IPS DF 6.9 (cell line): Measurements from ENCODE around the gene WDR81.
"Not testable (repeated sequence)": the region's sequence is repeated elsewhere in the genome, so short reads cannot be mapped to it uniquely, and the experiment has no call there.

Experiments
- DNase-seq: peaks from one replicate; pipeline ENCODE4 v3.0.0-alpha.2; 2013; ENCODE audit warnings: low read depth, low spot score
- H3K27ac ChIP-seq: one replicate; pipeline ENCODE4 v1.5.1; 2013; ENCODE audit warnings: low read length, control low read depth
- H3K27me3 ChIP-seq: 2 replicates; pipeline ENCODE4 v1.6.1; 2013; ENCODE audit warnings: mild to moderate bottlenecking, low read length; ENCODE audit not compliant: control insufficient read depth, insufficient read depth
- H3K36me3 ChIP-seq: 2 replicates; pipeline ENCODE4 v1.6.1; 2013; ENCODE audit warnings: low read length; ENCODE audit not compliant: control insufficient read depth, insufficient read depth
- H3K4me1 ChIP-seq: 2 replicates; pipeline ENCODE4 v1.6.1; 2013; ENCODE audit warnings: low read length; ENCODE audit not compliant: control insufficient read depth, insufficient read depth
- H3K4me3 ChIP-seq: 2 replicates; pipeline ENCODE4 v1.5.1; 2013; ENCODE audit warnings: mild to moderate bottlenecking, low read length
- H3K9me3 ChIP-seq: 2 replicates; pipeline ENCODE4 v1.6.1; 2013; ENCODE audit warnings: low read length, inconsistent platforms; ENCODE audit not compliant: control insufficient read depth, insufficient read depth
- WGBS: extraction: QIAGEN DNeasy Blood & Tissue Kit; methylation state at CpG from one replicate; pipeline ENCODE4 v1.1.7; 2013; ENCODE audit warnings: mixed read lengths, missing lambda C conversion rate; ENCODE audit not compliant: insufficient read length, insufficient coverage; 5-methylcytosine and 5-hydroxymethylcytosine counted together

WDR81 gene

DNA sequence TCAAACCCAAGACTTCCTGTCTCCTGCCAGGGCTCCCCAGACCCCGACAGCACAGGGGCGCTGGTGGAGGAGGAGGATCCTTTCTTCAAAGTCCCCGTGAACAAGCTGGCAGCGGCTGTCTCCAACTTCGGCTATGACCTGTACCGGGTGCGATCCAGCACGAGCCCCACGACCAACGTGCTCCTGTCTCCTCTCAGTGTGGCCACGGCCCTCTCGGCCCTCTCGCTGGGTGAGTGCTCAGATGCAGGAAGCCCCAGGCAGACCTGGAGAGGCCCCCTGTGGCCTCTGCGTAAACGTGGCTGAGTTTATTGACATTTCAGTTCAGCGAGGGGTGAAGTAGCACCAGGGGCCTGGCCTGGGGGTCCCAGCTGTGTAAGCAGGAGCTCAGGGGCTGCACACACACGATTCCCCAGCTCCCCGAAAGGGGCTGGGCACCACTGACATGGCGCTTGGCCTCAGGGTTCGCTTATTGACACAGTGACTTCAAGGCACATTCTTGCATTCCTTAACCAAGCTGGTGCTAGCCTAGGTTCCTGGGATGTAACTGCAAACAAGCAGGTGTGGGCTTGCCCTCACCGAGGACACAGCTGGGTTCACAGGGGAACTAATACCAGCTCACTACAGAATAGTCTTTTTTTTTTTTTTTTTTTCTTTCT, 45.4 kb downstream of the WDR81 start:
- H3K36me3 ChIP-seq, result peaks cover 4% of the 10 kb centered on the region
- peak; percentile 41 for DNase-seq
- WGBS, result no CpG with 5 or more reads among the region's 21 CpGs
- no peaks in the 10 kb centered on the region for H3K27me3 ChIP-seq
- H3K4me1 ChIP-seq, result peaks cover 3% of the 10 kb centered on the region
- no peak overlapping the region for H3K4me3 ChIP-seq
- no peaks in the 10 kb centered on the region for H3K9me3 ChIP-seq
- H3K27ac ChIP-seq, result no peak overlapping the region

GRCh38 chr17:1773000-1773695, 48.6 kb downstream of the WDR81 start:
- not testable (repeated sequence) for H3K27me3 ChIP-seq, H3K27ac ChIP-seq, H3K36me3 ChIP-seq, H3K4me3 ChIP-seq, H3K4me1 ChIP-seq, H3K9me3 ChIP-seq, DNase-seq
- WGBS, result no CpG with 5 or more reads among the region's 12 CpGs

GRCh38 chr17:1773696-1774181, 49.2 kb downstream of the WDR81 start:
- no peak for DNase-seq
- WGBS, result no CpG with 5 or more reads among the region's 7 CpGs
- H3K36me3 ChIP-seq, result peaks cover 7% of the 10 kb centered on the region
- H3K4me3 ChIP-seq, result no peak overlapping the region
- peaks cover 3% of the 10 kb centered on the region for H3K4me1 ChIP-seq
- H3K9me3 ChIP-seq, result no peaks in the 10 kb centered on the region
- H3K27ac ChIP-seq, result no peak overlapping the region
- no peaks in the 10 kb centered on the region for H3K27me3 ChIP-seq

DNA sequence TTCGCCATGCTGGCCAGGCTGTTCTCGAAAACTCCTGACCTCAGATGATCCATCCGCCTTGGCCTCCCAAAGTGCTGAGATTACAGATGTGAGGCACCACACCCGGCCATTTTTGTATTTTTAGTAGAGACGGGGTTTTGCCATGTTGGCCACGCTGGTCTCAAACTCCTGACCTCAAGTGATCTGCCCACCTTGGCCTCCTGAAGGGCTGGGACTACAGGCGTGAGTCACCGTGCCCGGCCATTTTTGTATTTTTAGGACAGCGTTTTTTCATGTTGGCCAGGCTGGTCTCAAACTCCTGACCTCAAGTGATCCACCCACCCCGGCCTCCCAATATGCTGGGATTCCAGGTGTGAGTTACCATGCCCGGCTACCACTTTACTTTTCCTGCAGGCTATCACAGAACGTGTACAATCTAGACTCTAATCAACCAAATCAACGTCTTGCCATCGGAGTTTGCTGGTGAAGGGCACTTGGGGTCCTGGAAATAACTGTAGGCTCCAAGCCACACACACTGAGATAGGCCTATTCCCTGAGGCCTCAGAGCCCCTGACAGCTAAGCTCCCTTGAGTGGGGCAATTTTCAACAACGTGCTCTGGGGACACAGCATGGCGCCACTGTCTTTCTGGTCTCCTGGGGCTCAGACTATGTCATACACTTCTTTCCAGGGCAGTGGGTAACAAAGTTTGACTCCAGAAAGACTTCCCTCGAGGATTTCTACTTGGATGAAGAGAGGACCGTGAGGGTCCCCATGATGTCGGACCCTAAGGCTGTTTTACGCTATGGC, 50.1 kb downstream of the WDR81 start:
- no peaks in the 10 kb centered on the region for H3K27me3 ChIP-seq
- no CpG with 5 or more reads among the region's 21 CpGs for WGBS
- H3K27ac ChIP-seq, result no peak overlapping the region
- peaks cover 2% of the 10 kb centered on the region for H3K4me1 ChIP-seq
- peaks cover 7% of the 10 kb centered on the region for H3K36me3 ChIP-seq
- H3K4me3 ChIP-seq, result no peak overlapping the region
- H3K9me3 ChIP-seq, result no peaks in the 10 kb centered on the region
- DNase-seq, result no peak

GRCh38 chr17:1776328-1776727, 51.8 kb downstream of the WDR81 start:
- Histone ChIP-seq H3K27me3 (no peaks in the 10 kb centered on the region), H3K9me3 (no peaks in the 10 kb centered on the region), H3K4me1 (no peaks in the 10 kb centered on the region; the same call in 1 of the 2 replicates), H3K4me3 (no peak overlapping the region), H3K36me3 (peaks cover 10% of the 10 kb centered on the region), H3K27ac (no peak overlapping the region)
- no peak for DNase-seq
- no CpG with 5 or more reads among the region's 10 CpGs for WGBS

DNA sequence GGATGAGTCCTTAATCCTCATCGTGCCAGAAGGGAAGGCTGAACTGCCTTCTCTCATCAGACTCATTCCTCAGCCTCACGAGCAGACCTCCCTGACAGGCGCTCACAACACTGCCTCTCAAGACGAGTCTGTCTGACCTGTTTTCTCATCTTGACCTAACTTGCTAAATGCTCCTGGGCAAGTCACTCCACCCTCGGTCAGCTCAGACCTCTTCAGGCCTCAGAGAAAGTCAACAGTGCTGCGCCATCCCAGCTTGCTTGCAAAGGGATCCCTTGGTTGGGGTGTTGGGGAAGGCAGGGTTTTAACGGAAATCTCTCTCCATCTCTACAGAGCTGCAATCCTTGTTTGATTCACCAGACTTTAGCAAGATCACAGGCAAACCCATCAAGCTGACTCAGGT, 52.4 kb downstream of the WDR81 start:
- Histone ChIP-seq H3K9me3 (no peaks in the 10 kb centered on the region), H3K27me3 (no peaks in the 10 kb centered on the region), H3K27ac (no peak overlapping the region), H3K36me3 (peaks cover 10% of the 10 kb centered on the region; the same call in 1 of the 2 replicates), H3K4me3 (no peak overlapping the region), H3K4me1 (no peaks in the 10 kb centered on the region; the same call in 1 of the 2 replicates)
- no peak for DNase-seq
- no CpG with 5 or more reads among the region's 7 CpGs for WGBS

- Histone ChIP-seq H3K36me3 (peaks cover 16% of the 10 kb centered on the region; the same call in 1 of the 2 replicates), H3K4me3 (no peak overlapping the region), H3K4me1 (no peaks in the 10 kb centered on the region), H3K9me3 (no peaks in the 10 kb centered on the region), H3K27me3 (no peaks in the 10 kb centered on the region), H3K27ac (no peak overlapping the region)
- WGBS, result no CpG with 5 or more reads among the region's 8 CpGs
- DNase-seq, result no peak
Measured at GRCh38 chr17:1779571-1780131, 55.1 kb downstream of the WDR81 start.

DNA sequence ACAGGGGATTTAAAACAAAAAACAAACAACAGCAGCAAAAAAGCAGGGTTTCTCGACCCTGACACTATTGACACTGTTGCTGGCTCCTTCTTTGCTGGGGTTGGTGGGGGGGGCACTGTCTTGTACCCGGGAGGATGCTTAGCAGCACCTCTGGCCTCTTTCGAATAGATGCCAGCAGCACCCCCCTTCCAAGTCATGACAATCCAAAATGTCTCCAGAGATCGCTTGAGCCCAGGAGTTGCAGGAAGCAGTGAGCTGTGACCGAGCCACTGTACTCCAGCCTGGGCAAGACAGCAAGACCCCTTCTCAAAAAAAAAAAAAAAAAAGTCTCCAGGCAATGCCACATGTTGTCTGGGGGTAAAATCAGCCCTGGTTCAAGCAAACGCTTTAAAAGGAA, 57.7 kb downstream of the WDR81 start:
- H3K9me3 ChIP-seq, result no peaks in the 10 kb centered on the region
- no peak overlapping the region for H3K4me3 ChIP-seq
- no peak for DNase-seq
- H3K36me3 ChIP-seq, result peaks cover 21% of the 10 kb centered on the region; the same call in 1 of the 2 replicates
- no CpG with 5 or more reads among the region's 6 CpGs for WGBS
- H3K4me1 ChIP-seq, result no peaks in the 10 kb centered on the region
- H3K27me3 ChIP-seq, result no peaks in the 10 kb centered on the region
- no peak overlapping the region for H3K27ac ChIP-seq

- no peak overlapping the region for H3K4me3 ChIP-seq
- no peaks in the 10 kb centered on the region for H3K4me1 ChIP-seq
- no peak overlapping the region for H3K27ac ChIP-seq
- DNase-seq, result no peak
- no peaks in the 10 kb centered on the region for H3K27me3 ChIP-seq
- no CpG with 5 or more reads among the region's 19 CpGs for WGBS
- peaks cover 24% of the 10 kb centered on the region; the same call in 1 of the 2 replicates for H3K36me3 ChIP-seq
- no peaks in the 10 kb centered on the region for H3K9me3 ChIP-seq
Measured at GRCh38 chr17:1783271-1783670, 58.8 kb downstream of the WDR81 start.
